ENCODE results near the gene PLPP4.

- TF ChIP-seq CTCF (IDR thresholded peaks at IDR 0.05; ENCODE audit: low read depth, low read length), result no peak
- no peak for TF ChIP-seq MAX (IDR thresholded peaks at IDR 0.05; ENCODE audit: low read depth, low read length)
- TF ChIP-seq POLR2A (IDR thresholded peaks at IDR 0.05; ENCODE audit: extremely low read depth, insufficient read length), result no peak
Measured at GRCh38 chr10:120453319-120453718, 3.7 kb upstream of the PLPP4 start.

Measured in NB4 (cell line).